ENCODE data around the gene ROBO1.

ROBO1 gene

GRCh38 chr3:79040701-79041100 lies 727.1 kb downstream of the ROBO1 start:
- no peak for DNase-seq

GRCh38 chr3:79040091-79040490 lies 727.7 kb downstream of the ROBO1 start:
- no peak for DNase-seq

- DNase-seq = no peak
These were observed 728.6 kb downstream of the ROBO1 start for GRCh38 chr3:79039192-79039591.

- no peak for DNase-seq
These were observed 729.2 kb downstream of the ROBO1 start for GRCh38 chr3:79038636-79039035.

- DNase-seq = no peak
These were observed 729.7 kb downstream of the ROBO1 start for GRCh38 chr3:79038057-79038456.

GRCh38 chr3:79032686-79033318 lies 735.0 kb downstream of the ROBO1 start:
- no peak for DNase-seq

GRCh38 chr3:79030157-79030556 lies 737.6 kb downstream of the ROBO1 start:
- DNase-seq = no peak

- no peak for DNase-seq
These were observed 738.9 kb downstream of the ROBO1 start for GRCh38 chr3:79028916-79029315.

- DNase-seq = no peak
These were observed 740.2 kb downstream of the ROBO1 start for GRCh38 chr3:79027593-79027992.

- no peak for DNase-seq
These were observed 747.9 kb downstream of the ROBO1 start for GRCh38 chr3:79019924-79020173.

GRCh38 chr3:79019137-79019923 lies 748.5 kb downstream of the ROBO1 start:
- DNase-seq = no peak

- DNase-seq = no peak
These were observed 749.1 kb downstream of the ROBO1 start for GRCh38 chr3:79018671-79019136.

- no peak for DNase-seq
These were observed 749.5 kb downstream of the ROBO1 start for GRCh38 chr3:79018265-79018664.

GRCh38 chr3:79016587-79017376 lies 751.0 kb downstream of the ROBO1 start:
- DNase-seq = no peak

GRCh38 chr3:79015854-79016253 lies 751.9 kb downstream of the ROBO1 start:
- DNase-seq = no peak

- DNase-seq = no peak
These were observed 754.8 kb downstream of the ROBO1 start for GRCh38 chr3:79012946-79013362.

GRCh38 chr3:79012530-79012913 lies 755.3 kb downstream of the ROBO1 start:
- no peak for DNase-seq

- DNase-seq = no peak
These were observed 755.8 kb downstream of the ROBO1 start for GRCh38 chr3:79011821-79012529.

GRCh38 chr3:79009861-79010260 lies 757.9 kb downstream of the ROBO1 start:
- DNase-seq = no peak

- no peak for DNase-seq
These were observed 761.7 kb downstream of the ROBO1 start for GRCh38 chr3:79006077-79006476.

- no peak for DNase-seq
These were observed 762.7 kb downstream of the ROBO1 start for GRCh38 chr3:79005084-79005483.

GRCh38 chr3:79003994-79004393 lies 763.8 kb downstream of the ROBO1 start:
- no peak for DNase-seq
